T-helper 1 cell treated with Interleukin-12 subunit alpha and Interleukin-12 subunit beta and Interleukin-4 antibody, amounts not matched to agents 30 μg/mL and 1 μg/mL, for 36 hours (primary cell): ENCODE measurements around the gene HNF1B.
"Not testable (repeated sequence)": the region's sequence is repeated elsewhere in the genome, so short reads cannot be mapped to it uniquely, and the experiment has no call there.

Experiments used
- H3K27ac Mint-ChIP-seq: one replicate; pipeline ENCODE4 v1.8.0; 2021; ENCODE audit warnings: mild to moderate bottlenecking, mixed read lengths
- H3K27me3 Mint-ChIP-seq: one replicate; pipeline ENCODE4 v1.8.0; 2021; ENCODE audit warnings: low read depth, mixed read lengths
- H3K36me3 Mint-ChIP-seq: one replicate; pipeline ENCODE4 v1.8.0; 2021; ENCODE audit warnings: low read depth, mixed read lengths
- H3K4me1 Mint-ChIP-seq: one replicate; pipeline ENCODE4 v1.8.0; 2021; ENCODE audit warnings: low read depth, mixed read lengths
- H3K4me3 Mint-ChIP-seq: one replicate; pipeline ENCODE4 v1.8.0; 2021; ENCODE audit warnings: mild to moderate bottlenecking, moderate library complexity, mixed read lengths
- H3K9me3 Mint-ChIP-seq: one replicate; pipeline ENCODE4 v1.8.0; 2021; ENCODE audit warnings: mixed read lengths

The HNF1B gene

GRCh38 chr17:37694734-37695133 is 50.1 kb downstream of the HNF1B start:
- Mint-ChIP-seq H3K36me3 (no peaks in the 10 kb centered on the region), H3K4me3 (no peak overlapping the region), H3K4me1 (peaks cover 14% of the 10 kb centered on the region), H3K27ac (no peak overlapping the region), H3K27me3 (peaks cover 6% of the 10 kb centered on the region), H3K9me3 (no peaks in the 10 kb centered on the region)

- no peaks in the 10 kb centered on the region for H3K9me3 Mint-ChIP-seq
- H3K4me1 Mint-ChIP-seq, result peaks cover 8% of the 10 kb centered on the region
- no peaks in the 10 kb centered on the region for H3K36me3 Mint-ChIP-seq
- H3K4me3 Mint-ChIP-seq, result no peak overlapping the region
- no peak overlapping the region for H3K27ac Mint-ChIP-seq
- peaks cover 6% of the 10 kb centered on the region for H3K27me3 Mint-ChIP-seq
These were observed 51.5 kb downstream of the HNF1B start for GRCh38 chr17:37693328-37693727.

- Mint-ChIP-seq H3K4me3 (no peak overlapping the region), H3K27me3 (peaks cover 6% of the 10 kb centered on the region), H3K9me3 (no peaks in the 10 kb centered on the region), H3K36me3 (no peaks in the 10 kb centered on the region), H3K27ac (no peak overlapping the region), H3K4me1 (peaks cover 2% of the 10 kb centered on the region)
These were observed 53.1 kb downstream of the HNF1B start for GRCh38 chr17:37691807-37692206.

- Mint-ChIP-seq H3K36me3 (no peaks in the 10 kb centered on the region), H3K4me1 (no peaks in the 10 kb centered on the region), H3K27ac (no peak overlapping the region)
These were observed 55.5 kb downstream of the HNF1B start for GRCh38 chr17:37689317-37689716.

GRCh38 chr17:37683454-37683984 is 61.3 kb downstream of the HNF1B start:
- no peak overlapping the region for H3K4me3 Mint-ChIP-seq

More at GRCh38 chr17:37689317-37689716, 55.5 kb downstream of the HNF1B start:
- no peaks in the 10 kb centered on the region for H3K9me3 Mint-ChIP-seq
- no peak overlapping the region for H3K4me3 Mint-ChIP-seq
- H3K27me3 Mint-ChIP-seq, result peaks cover 3% of the 10 kb centered on the region

GRCh38 chr17:37682007-37682406 is 62.9 kb downstream of the HNF1B start:
- no peak overlapping the region for H3K4me3 Mint-ChIP-seq
- peaks cover 2% of the 10 kb centered on the region for H3K4me1 Mint-ChIP-seq
- H3K27ac Mint-ChIP-seq, result no peak overlapping the region
- no peaks in the 10 kb centered on the region for H3K36me3 Mint-ChIP-seq
- peaks cover 5% of the 10 kb centered on the region for H3K9me3 Mint-ChIP-seq
- peaks cover 20% of the 10 kb centered on the region for H3K27me3 Mint-ChIP-seq

More at GRCh38 chr17:37683454-37683984, 61.3 kb downstream of the HNF1B start:
- Mint-ChIP-seq H3K27me3 (peaks cover 6% of the 10 kb centered on the region), H3K27ac (no peak overlapping the region), H3K36me3 (no peaks in the 10 kb centered on the region), H3K9me3 (peaks cover 3% of the 10 kb centered on the region), H3K4me1 (peaks cover 2% of the 10 kb centered on the region)

GRCh38 chr17:37679995-37680394 is 64.9 kb downstream of the HNF1B start:
- peaks cover 31% of the 10 kb centered on the region for H3K27me3 Mint-ChIP-seq
- H3K4me3 Mint-ChIP-seq, H3K36me3 Mint-ChIP-seq: not testable (repeated sequence)

GRCh38 chr17:37678036-37678435 is 66.8 kb downstream of the HNF1B start:
- no peak overlapping the region for H3K27ac Mint-ChIP-seq
- no peaks in the 10 kb centered on the region for H3K36me3 Mint-ChIP-seq
- peaks cover 31% of the 10 kb centered on the region for H3K27me3 Mint-ChIP-seq
- no peak overlapping the region for H3K4me3 Mint-ChIP-seq
- H3K9me3 Mint-ChIP-seq, result peaks cover 5% of the 10 kb centered on the region
- H3K4me1 Mint-ChIP-seq, result no peaks in the 10 kb centered on the region

More at GRCh38 chr17:37679995-37680394, 64.9 kb downstream of the HNF1B start:
- not testable (repeated sequence) for H3K9me3 Mint-ChIP-seq, H3K4me1 Mint-ChIP-seq, H3K27ac Mint-ChIP-seq

- Mint-ChIP-seq H3K4me1 (no peaks in the 10 kb centered on the region), H3K27ac (no peak overlapping the region), H3K9me3 (peaks cover 5% of the 10 kb centered on the region), H3K27me3 (peaks cover 29% of the 10 kb centered on the region), H3K36me3 (no peaks in the 10 kb centered on the region), H3K4me3 (no peak overlapping the region)
These were observed 67.8 kb downstream of the HNF1B start for GRCh38 chr17:37677021-37677420.

- Mint-ChIP-seq H3K4me3 (no peak overlapping the region), H3K4me1 (no peaks in the 10 kb centered on the region), H3K27me3 (peaks cover 28% of the 10 kb centered on the region), H3K36me3 (no peaks in the 10 kb centered on the region), H3K9me3 (peaks cover 5% of the 10 kb centered on the region), H3K27ac (no peak overlapping the region)
These were observed 68.5 kb downstream of the HNF1B start for GRCh38 chr17:37676115-37676925.

- Mint-ChIP-seq H3K4me1 (no peaks in the 10 kb centered on the region), H3K27me3 (peaks cover 28% of the 10 kb centered on the region), H3K27ac (no peak overlapping the region), H3K4me3 (no peak overlapping the region), H3K9me3 (peaks cover 5% of the 10 kb centered on the region), H3K36me3 (no peaks in the 10 kb centered on the region)
These were observed 70.3 kb downstream of the HNF1B start for GRCh38 chr17:37674511-37674910.

- Mint-ChIP-seq H3K36me3 (no peaks in the 10 kb centered on the region), H3K4me1 (no peaks in the 10 kb centered on the region), H3K27me3 (peaks cover 24% of the 10 kb centered on the region), H3K9me3 (peaks cover 1% of the 10 kb centered on the region), H3K4me3 (no peak overlapping the region), H3K27ac (no peak overlapping the region)
These were observed 71.5 kb downstream of the HNF1B start for GRCh38 chr17:37673386-37673785.

GRCh38 chr17:37672548-37673078 is 72.2 kb downstream of the HNF1B start:
- Mint-ChIP-seq H3K4me3 (no peak overlapping the region), H3K27ac (no peak overlapping the region), H3K9me3 (no peaks in the 10 kb centered on the region), H3K4me1 (no peaks in the 10 kb centered on the region), H3K27me3 (peaks cover 17% of the 10 kb centered on the region), H3K36me3 (no peaks in the 10 kb centered on the region)

GRCh38 chr17:37671824-37672547 is 72.9 kb downstream of the HNF1B start:
- H3K27ac Mint-ChIP-seq, result no peak overlapping the region
- peaks cover 11% of the 10 kb centered on the region for H3K27me3 Mint-ChIP-seq
- H3K36me3 Mint-ChIP-seq, result no peaks in the 10 kb centered on the region
- no peak overlapping the region for H3K4me3 Mint-ChIP-seq
- H3K4me1 Mint-ChIP-seq, result no peaks in the 10 kb centered on the region
- no peaks in the 10 kb centered on the region for H3K9me3 Mint-ChIP-seq
